ENCODE results near the gene CLIP3. TPM values are rescaled to one million over a fixed set of nuclear protein-coding genes. Genes with fewer than 3 reads are reported as not detected.

Gene CLIP3
- total and polyA plus RNA-seq, 2 donors (not counting 1 experiment from before 2014, with no cell fraction given), result 0.42 to 1.3 TPM

GRCh38 chr19:36023432-36023831 is 9.2 kb downstream of the CLIP3 start:
- H3K27ac Mint-ChIP-seq, result no peak overlapping the region
- Histone ChIP-seq H4K20me1 (ENCODE audit: control insufficient read depth, insufficient read depth, low read length, poor library complexity, severe bottlenecking) (no peaks in the 10 kb centered on the region), H3K9me3 (ENCODE audit: control extremely low read depth in 1 of 3, control insufficient read depth in 2 of 3, insufficient read depth in 1 of 3, low read length in 2 of 3) (no peaks in the 10 kb centered on the region), H3K79me2 (ENCODE audit: control insufficient read depth, insufficient read depth, low read length) (no peaks in the 10 kb centered on the region), H3K36me3 (replicated peaks in 1 of 2; ENCODE audit: control extremely low read depth in 1 of 2, control insufficient read depth in 1 of 2, extremely low read depth in 1 of 2, insufficient read depth in 2 of 2, low read length in 1 of 2) (peaks cover 0 to 3% of the 10 kb centered on the region in 2 experiments), H3K27me3 (replicated peaks in 1 of 4; ENCODE audit: control extremely low read depth in 1 of 4, control insufficient read depth in 3 of 4, insufficient read depth in 4 of 4, low read length in 3 of 4) (no peaks in the 10 kb centered on the region), H3K9ac (ENCODE audit: low read length) (no peak overlapping the region), H3K4me2 (replicated peaks; ENCODE audit: low read depth, low read length, poor library complexity, severe bottlenecking) (no peak overlapping the region), H3K27ac (ENCODE audit: low read length in 2 of 2) (no peak overlapping the region), H3K4me1 (ENCODE audit: control insufficient read depth in 2 of 2, insufficient read depth in 2 of 2, low read length in 2 of 2) (no peaks in the 10 kb centered on the region), H3K4me3 (ENCODE audit: control extremely low read depth in 1 of 5, extremely low read depth in 1 of 5, insufficient read depth in 1 of 5, low read depth in 2 of 5, low read length in 4 of 5) (no peak overlapping the region), H2AFZ (ENCODE audit: insufficient read depth, low read depth, low read length, poor library complexity, severe bottlenecking) (no peak overlapping the region)
- H3K4me3 Mint-ChIP-seq, result no peak overlapping the region
- ChIA-PET CTCF (no interaction called here), POLR2A (no interaction called here)
- no peaks in the 10 kb centered on the region for H3K4me1 Mint-ChIP-seq
- 100% methylated on average over 4 of the region's 5 CpGs for WGBS (ENCODE audit: insufficient coverage)
- ATAC-seq (ENCODE audit: low read depth) (no peak), DNase-seq (no peak)
- H3K9me3 Mint-ChIP-seq (ENCODE audit: insufficient read depth), result no peaks in the 10 kb centered on the region
- no peaks in the 10 kb centered on the region for H3K27me3 Mint-ChIP-seq
- TF ChIP-seq EZH2 (IDR thresholded peaks at IDR 0.05; ENCODE audit: borderline replicate concordance, insufficient read depth, low read depth, low read length, poor library complexity, severe bottlenecking) (no peak), CTCF (IDR thresholded peaks at IDR 0.05) (no peak)
- intact Hi-C loops (cut with micrococcal nuclease), result no loop called here

- Histone ChIP-seq H3K9ac (ENCODE audit: low read length) (no peak overlapping the region), H3K4me1 (ENCODE audit: control insufficient read depth in 2 of 2, insufficient read depth in 2 of 2, low read length in 2 of 2) (peaks cover 5 to 7% of the 10 kb centered on the region in 2 donors), H3K79me2 (ENCODE audit: control insufficient read depth, insufficient read depth, low read length) (peaks cover 5% of the 10 kb centered on the region), H3K27ac (ENCODE audit: low read length in 2 of 2) (no peak overlapping the region), H2AFZ (ENCODE audit: insufficient read depth, low read depth, low read length, poor library complexity, severe bottlenecking) (no peak overlapping the region), H3K4me3 (ENCODE audit: control extremely low read depth in 1 of 5, extremely low read depth in 1 of 5, insufficient read depth in 1 of 5, low read depth in 2 of 5, low read length in 4 of 5) (no peak overlapping the region), H3K9me3 (ENCODE audit: control extremely low read depth in 1 of 3, control insufficient read depth in 2 of 3, insufficient read depth in 1 of 3, low read length in 2 of 3) (no peaks in the 10 kb centered on the region), H3K36me3 (replicated peaks in 1 of 2; ENCODE audit: control extremely low read depth in 1 of 2, control insufficient read depth in 1 of 2, extremely low read depth in 1 of 2, insufficient read depth in 2 of 2, low read length in 1 of 2) (peaks cover 0 to 3% of the 10 kb centered on the region in 2 experiments), H3K27me3 (replicated peaks in 1 of 4; ENCODE audit: control extremely low read depth in 1 of 4, control insufficient read depth in 3 of 4, insufficient read depth in 4 of 4, low read length in 3 of 4) (no peaks in the 10 kb centered on the region), H3K4me2 (replicated peaks; ENCODE audit: low read depth, low read length, poor library complexity, severe bottlenecking) (no peak overlapping the region), H4K20me1 (ENCODE audit: control insufficient read depth, insufficient read depth, low read length, poor library complexity, severe bottlenecking) (no peaks in the 10 kb centered on the region)
- H3K4me1 Mint-ChIP-seq, result peaks cover 10% of the 10 kb centered on the region
- TF ChIP-seq EZH2 (IDR thresholded peaks at IDR 0.05; ENCODE audit: borderline replicate concordance, insufficient read depth, low read depth, low read length, poor library complexity, severe bottlenecking) (no peak), CTCF (IDR thresholded peaks at IDR 0.05) (no peak)
- DNase-seq (no peak), ATAC-seq (ENCODE audit: low read depth) (no peak)
- WGBS (ENCODE audit: insufficient coverage), result 99% methylated on average over 15 of the region's 22 CpGs
- H3K27me3 Mint-ChIP-seq, result no peaks in the 10 kb centered on the region
- ChIA-PET POLR2A (no interaction called here), CTCF (no interaction called here)
- H3K4me3 Mint-ChIP-seq, result no peak overlapping the region
- no peak overlapping the region for H3K27ac Mint-ChIP-seq
- intact Hi-C loops (cut with micrococcal nuclease), result no loop called here
- no peaks in the 10 kb centered on the region for H3K9me3 Mint-ChIP-seq (ENCODE audit: insufficient read depth)
Measured at GRCh38 chr19:36019061-36019670, 13.5 kb downstream of the CLIP3 start.

Data from B cell (primary cell).